Esophagus (tissue), 2 donors: ENCODE data around the gene PPP1R13L. TPM values are rescaled to one million over a fixed set of nuclear protein-coding genes. Genes with fewer than 3 reads are reported as not detected.
"Not testable (repeated sequence)": the region's sequence is repeated elsewhere in the genome, so short reads cannot be mapped to it uniquely, and the experiment has no call there.

Source experiments
- H3K27ac ChIP-seq, 2 donors: one replicate each; pipeline ENCODE4 v1.5.1; 2013; ENCODE audit warnings: low read depth in 2 of 2, mild to moderate bottlenecking in 2 of 2, inconsistent platforms in 1 of 2, low read length in 1 of 2, moderate library complexity in 1 of 2
- H3K27me3 ChIP-seq, 2 donors: one replicate each; pipeline ENCODE4 v1.6.1; 2013; ENCODE audit warnings: low read length in 2 of 2, control low read depth in 1 of 2, mild to moderate bottlenecking in 1 of 2; ENCODE audit not compliant: insufficient read depth in 2 of 2, control insufficient read depth in 1 of 2
- H3K36me3 ChIP-seq, 2 donors: one replicate each; pipeline ENCODE4 v1.6.1; 2013; ENCODE audit warnings: low read length in 1 of 2; ENCODE audit not compliant: control insufficient read depth in 2 of 2, insufficient read depth in 2 of 2
- H3K4me1 ChIP-seq, 2 donors: one replicate each; pipeline ENCODE4 v1.6.1; 2013; ENCODE audit warnings: low read length in 1 of 2; ENCODE audit not compliant: control insufficient read depth in 2 of 2, insufficient read depth in 2 of 2
- H3K4me3 ChIP-seq, 2 donors: one replicate each; pipeline ENCODE4 v1.5.1; 2013; ENCODE audit warnings: low read length in 2 of 2, mild to moderate bottlenecking in 2 of 2, low read depth in 1 of 2, moderate library complexity in 1 of 2
- H3K9me3 ChIP-seq, 2 donors: one replicate each; pipeline ENCODE4 v1.6.1; 2013; ENCODE audit warnings: mild to moderate bottlenecking in 2 of 2, low read depth in 1 of 2, low read length in 1 of 2, moderate library complexity in 1 of 2; ENCODE audit not compliant: control insufficient read depth in 2 of 2, insufficient read depth in 1 of 2
- WGBS, 2 donors: extraction: QIAGEN DNeasy Blood & Tissue Kit; methylation state at CpG; one replicate each; pipeline ENCODE4 v1.1.7; 2013; 5-methylcytosine and 5-hydroxymethylcytosine counted together
- polyA plus RNA-seq, 2 donors: library from polyadenylated mRNA; stranded (reverse); fragments of 200-250 nt; gene quantifications; one replicate each; pipeline ENCODE4 v1.2.3, GENCODE V29; 2013
- donor health status: healthy with polysubstance abuse.
- donor health status: Bipolar disorder and iron deficiency.

PPP1R13L gene
- polyA plus RNA-seq, 2 donors: 163 to 233 TPM

GRCh38 chr19:45409557-45409920, 4.7 kb upstream of the PPP1R13L start:
- Histone ChIP-seq H3K27me3 (no peaks in the 10 kb centered on the region), H3K4me1 (no peaks in the 10 kb centered on the region), H3K4me3 (no peak overlapping the region), H3K27ac (no peak overlapping the region), H3K9me3 (no peaks in the 10 kb centered on the region), H3K36me3 (peaks cover 3% of the 10 kb centered on the region in 2 donors)
- 51 to 57% methylated on average over 4 of the region's 4 CpGs for WGBS, 2 donors

DNA sequence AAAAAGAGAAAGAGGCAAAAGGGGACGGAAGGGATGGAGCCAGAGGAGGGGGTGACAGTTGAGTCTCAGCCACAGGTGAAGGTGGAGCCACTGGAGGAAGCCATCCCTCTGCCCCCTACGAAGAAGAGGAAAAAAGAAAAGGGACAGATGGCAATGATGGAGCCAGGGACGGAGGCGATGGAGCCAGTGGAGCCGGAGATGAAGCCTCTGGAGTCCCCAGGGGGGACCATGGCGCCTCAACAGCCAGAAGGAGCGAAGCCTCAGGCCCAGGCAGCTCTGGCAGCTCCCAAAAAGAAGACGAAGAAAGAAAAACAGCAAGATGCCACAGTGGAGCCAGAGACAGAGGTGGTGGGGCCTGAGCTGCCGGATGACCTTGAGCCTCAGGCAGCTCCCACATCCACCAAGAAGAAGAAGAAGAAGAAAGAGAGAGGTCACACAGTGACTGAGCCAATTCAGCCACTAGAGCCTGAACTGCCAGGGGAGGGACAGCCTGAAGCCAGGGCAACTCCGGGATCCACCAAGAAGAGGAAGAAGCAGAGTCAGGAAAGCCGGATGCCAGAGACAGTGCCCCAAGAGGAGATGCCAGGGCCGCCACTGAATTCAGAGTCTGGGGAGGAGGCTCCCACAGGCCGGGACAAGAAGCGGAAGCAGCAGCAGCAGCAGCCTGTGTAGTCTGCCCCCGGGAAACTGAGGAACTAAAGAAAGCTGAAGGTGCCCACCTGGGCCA, 4.1 kb upstream of the PPP1R13L start:
- Histone ChIP-seq H3K9me3 (no peaks in the 10 kb centered on the region), H3K36me3 (peaks cover 0 to 2% of the 10 kb centered on the region in 2 donors), H3K27me3 (no peaks in the 10 kb centered on the region), H3K27ac (no peak overlapping the region), H3K4me1 (no peaks in the 10 kb centered on the region), H3K4me3 (no peak overlapping the region)
- 78 to 85% methylated on average over 15 of the region's 15 CpGs for WGBS, 2 donors

DNA sequence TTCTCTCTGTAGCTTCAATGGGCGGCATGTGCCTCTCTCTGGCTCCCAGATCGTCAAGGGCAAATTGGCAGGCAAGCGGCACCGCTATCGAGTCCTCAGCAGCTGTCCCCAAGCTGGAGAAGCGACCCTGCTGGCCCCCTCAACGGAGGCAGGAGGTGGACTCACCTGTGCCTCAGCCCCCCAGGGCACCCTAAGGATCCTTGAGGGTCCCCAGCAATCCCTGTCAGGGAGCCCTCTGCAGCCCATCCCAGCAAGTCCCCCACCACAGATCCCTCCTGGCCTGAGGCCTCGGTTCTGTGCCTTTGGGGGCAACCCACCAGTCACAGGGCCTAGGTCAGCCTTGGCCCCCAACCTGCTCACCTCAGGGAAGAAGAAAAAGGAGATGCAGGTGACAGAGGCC, 3.3 kb upstream of the PPP1R13L start:
- no peaks in the 10 kb centered on the region for H3K27me3 ChIP-seq

GRCh38 chr19:45407585-45407984, 2.7 kb upstream of the PPP1R13L start:
- not testable (repeated sequence) for H3K27ac ChIP-seq, H3K9me3 ChIP-seq, H3K4me1 ChIP-seq, H3K27me3 ChIP-seq, H3K36me3 ChIP-seq
- WGBS, 2 donors: 74 to 76% methylated on average over 5 of the region's 5 CpGs
- peak overlapping the region in 1 of 2 donors; percentile 93 for H3K4me3 ChIP-seq

More for the DNA sequence above, 3.3 kb upstream of the PPP1R13L start:
- no peaks in the 10 kb centered on the region for H3K4me1 ChIP-seq
- H3K9me3 ChIP-seq: no peaks in the 10 kb centered on the region
- 85 to 87% methylated on average over 8 of the region's 8 CpGs for WGBS, 2 donors
- no peaks in the 10 kb centered on the region for H3K36me3 ChIP-seq
- no peak overlapping the region for H3K4me3 ChIP-seq
- H3K27ac ChIP-seq: no peak overlapping the region

- 1% methylated on average over 10 of the region's 10 CpGs for WGBS, 2 donors
- no peaks in the 10 kb centered on the region for H3K4me1 ChIP-seq
- H3K27me3 ChIP-seq: no peaks in the 10 kb centered on the region
- no peaks in the 10 kb centered on the region for H3K9me3 ChIP-seq
- no peak overlapping the region for H3K27ac ChIP-seq
- no peaks in the 10 kb centered on the region for H3K36me3 ChIP-seq
- peak overlapping the region; percentile 84 to 93 for H3K4me3 ChIP-seq
Measured at GRCh38 chr19:45407091-45407375, 2.2 kb upstream of the PPP1R13L start.

GRCh38 chr19:45406226-45407090, 1.6 kb upstream of the PPP1R13L start, which contains the start of gene POLR1G:
TSS of gene POLR1G (plus strand) at chr19:45406644. CDS start at chr19:45406697, 53 bp downstream.
- Histone ChIP-seq H3K4me1 (no peaks in the 10 kb centered on the region), H3K27me3 (no peaks in the 10 kb centered on the region), H3K36me3 (no peaks in the 10 kb centered on the region), H3K27ac (peak within 1 kb of the TSS; percentile 98 to 99), H3K9me3 (no peaks in the 10 kb centered on the region), H3K4me3 (peak within 1 kb of the TSS; percentile 84 to 93)
- 0% methylated on average over 51 of the region's 51 CpGs for WGBS, 2 donors

- Histone ChIP-seq H3K9me3 (no peaks in the 10 kb centered on the region), H3K36me3 (no peaks in the 10 kb centered on the region), H3K27me3 (no peaks in the 10 kb centered on the region), H3K4me1 (no peaks in the 10 kb centered on the region), H3K27ac (peak overlapping the region; percentile 98 to 99), H3K4me3 (peak overlapping the region; percentile 84 to 93)
- 0% methylated on average over 48 of the region's 48 CpGs for WGBS, 2 donors
Measured at GRCh38 chr19:45405435-45406225, 761 bp upstream of the PPP1R13L start.

GRCh38 chr19:45403781-45404556, 900 bp downstream of the PPP1R13L start:
- peak overlapping the region; percentile 84 to 93 for H3K4me3 ChIP-seq
- H3K27me3 ChIP-seq: no peaks in the 10 kb centered on the region
- no peaks in the 10 kb centered on the region for H3K36me3 ChIP-seq
- no peaks in the 10 kb centered on the region for H3K9me3 ChIP-seq
- H3K4me1 ChIP-seq: peaks cover 0 to 3% of the 10 kb centered on the region in 2 donors
- H3K27ac ChIP-seq: peak overlapping the region; percentile 98 to 99
- WGBS, 2 donors: 19 to 21% methylated on average over 25 of the region's 25 CpGs

DNA sequence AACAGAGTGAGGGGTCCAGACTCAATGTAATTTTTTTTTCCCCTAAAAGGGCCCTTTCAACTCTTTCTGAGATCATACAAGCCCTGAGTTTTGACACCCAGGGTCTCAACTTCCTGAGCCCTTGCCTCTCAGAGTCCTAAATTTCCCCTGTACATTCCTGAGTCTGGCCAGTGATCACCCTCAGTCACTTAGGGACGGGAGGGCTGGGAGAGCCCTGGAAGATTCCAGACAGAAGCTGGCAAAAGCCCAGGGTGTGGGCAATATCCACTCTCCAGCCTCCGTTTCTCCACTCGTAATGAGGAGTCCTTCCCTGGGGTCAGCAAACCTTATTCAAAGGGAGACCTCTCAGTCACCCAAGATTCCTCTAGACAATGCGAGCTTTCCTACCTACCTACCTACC, 1.6 kb downstream of the PPP1R13L start:
- peak overlapping the region; percentile 98 to 99 for H3K27ac ChIP-seq

More for the DNA sequence above, 1.6 kb downstream of the PPP1R13L start:
- 46 to 52% methylated on average over 4 of the region's 4 CpGs for WGBS, 2 donors
- H3K4me1 ChIP-seq: peaks cover 2 to 3% of the 10 kb centered on the region in 2 donors
- H3K27me3 ChIP-seq: no peaks in the 10 kb centered on the region
- no peaks in the 10 kb centered on the region for H3K36me3 ChIP-seq
- H3K4me3 ChIP-seq: peak overlapping the region; percentile 84 to 93
- H3K9me3 ChIP-seq: no peaks in the 10 kb centered on the region
